ENCODE measurements around the gene TEX22. TPM values are rescaled to one million over a fixed set of nuclear protein-coding genes. Genes with fewer than 3 reads are reported as not detected.
A peak's percentile ranks its signal among the peaks of the same experiment; 100 is the strongest.

TEX22 gene
- total RNA-seq, 2 donors from 2014 or later, result 0.60 to 1.7 TPM

DNA sequence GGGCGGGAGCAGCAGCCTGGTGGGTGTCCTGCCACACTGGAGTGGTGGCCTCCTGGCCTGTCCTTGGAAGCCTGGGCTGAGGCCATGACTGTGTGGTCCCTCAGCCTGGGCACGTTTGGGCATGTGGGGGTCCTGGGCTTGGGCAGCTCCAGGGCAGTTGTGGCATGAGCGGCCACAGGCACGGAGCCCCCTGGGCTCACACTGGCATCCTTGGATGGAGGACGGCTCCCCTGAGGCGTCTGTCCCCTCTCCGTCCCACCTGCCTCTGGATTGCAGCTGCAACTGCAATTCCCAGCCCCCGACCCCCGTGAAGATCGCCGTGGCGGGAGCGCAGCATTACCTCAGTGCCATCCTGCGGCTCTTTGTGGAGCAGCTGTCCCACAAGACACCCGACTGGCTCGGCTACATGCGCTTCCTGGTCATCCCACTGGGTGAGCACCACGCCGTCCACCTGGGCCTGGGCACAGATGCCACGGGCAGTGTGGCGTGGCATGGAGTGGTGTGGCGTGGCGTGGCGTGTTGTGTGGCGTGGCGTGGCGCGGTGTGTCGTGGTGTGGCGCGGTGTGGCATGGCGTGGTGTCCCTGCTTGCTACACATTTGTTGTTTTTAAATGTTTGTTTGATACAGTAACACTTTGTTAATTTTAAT lies 15.1 kb upstream of the TEX22 start:
- no peak for DNase-seq
- Mint-ChIP-seq H3K4me1 (no peaks in the 10 kb centered on the region), H3K4me3 (no peak overlapping the region), H3K36me3 (ENCODE audit: low read depth) (no peaks in the 10 kb centered on the region), H3K27ac (no peak overlapping the region), H3K27me3 (no peaks in the 10 kb centered on the region)
- no peaks in the 10 kb centered on the region for H3K9me3 ChIP-seq (ENCODE audit: control insufficient read depth, low read length, poor library complexity, severe bottlenecking)
- ATAC-seq, result no peak

DNA sequence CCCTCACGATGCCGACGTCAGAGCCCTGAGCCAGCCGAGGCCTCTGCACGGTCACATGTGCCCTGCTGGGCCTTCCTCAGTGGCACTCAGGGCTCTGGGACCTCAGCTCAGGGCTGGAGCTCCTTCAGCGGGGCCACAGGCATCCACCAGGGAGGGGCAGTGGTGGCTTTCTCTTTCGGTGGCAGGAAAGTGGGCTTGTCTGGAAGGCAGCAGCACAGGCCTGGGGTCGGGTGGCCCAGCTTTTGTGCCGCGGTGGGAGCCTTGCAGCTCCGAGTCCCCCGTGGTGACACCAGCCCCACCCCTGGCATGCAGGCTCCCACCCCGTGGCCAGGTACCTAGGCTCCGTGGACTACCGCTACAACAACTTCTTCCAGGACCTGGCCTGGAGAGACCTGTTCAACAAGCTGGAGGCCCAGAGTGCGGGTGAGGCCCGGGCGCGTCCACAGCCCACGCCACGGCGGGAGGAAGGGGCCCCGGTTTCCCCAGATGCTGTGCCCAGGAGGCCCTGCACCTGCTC lies 14.2 kb upstream of the TEX22 start:
- H3K9me3 ChIP-seq (ENCODE audit: control insufficient read depth, low read length, poor library complexity, severe bottlenecking), result no peaks in the 10 kb centered on the region
- no peak for ATAC-seq
- Mint-ChIP-seq H3K27ac (no peak overlapping the region), H3K4me1 (peaks cover 3% of the 10 kb centered on the region), H3K27me3 (no peaks in the 10 kb centered on the region), H3K36me3 (ENCODE audit: low read depth) (no peaks in the 10 kb centered on the region), H3K4me3 (no peak overlapping the region)
- no peak for DNase-seq

DNA sequence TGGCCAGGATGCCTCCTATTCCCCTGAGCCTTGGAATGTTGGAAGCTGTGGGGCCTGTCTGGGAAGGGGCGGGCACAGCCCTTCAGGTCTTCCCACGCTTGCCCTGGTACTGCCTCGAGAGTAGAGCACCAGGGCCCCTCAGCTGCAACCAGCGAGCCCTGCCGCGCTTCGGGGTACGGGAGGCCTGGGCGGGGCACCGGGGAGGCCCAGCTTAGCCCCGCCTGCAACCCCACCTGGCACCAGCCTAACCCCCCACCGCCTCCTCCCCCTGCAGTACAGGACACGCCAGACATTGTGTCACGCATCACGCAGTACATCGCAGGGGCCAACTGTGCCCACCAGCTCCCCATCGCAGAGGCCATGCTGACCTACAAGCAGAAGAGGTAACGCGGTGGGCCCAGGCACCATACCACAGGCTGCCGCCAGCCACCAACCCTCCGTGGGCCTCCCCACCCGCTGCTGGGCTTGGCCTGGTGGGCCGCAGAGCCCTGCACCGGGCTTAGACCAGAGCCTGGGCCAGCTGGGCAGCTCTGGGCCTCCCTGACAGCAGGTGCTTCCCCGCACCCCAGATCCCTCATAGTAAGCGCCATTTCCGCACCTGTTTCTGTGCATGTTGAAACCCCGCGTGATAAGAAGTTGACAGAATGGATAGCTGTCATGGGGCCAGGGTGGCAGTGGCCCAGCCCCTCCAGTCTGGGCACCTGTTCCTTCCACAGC lies 13.6 kb upstream of the TEX22 start:
- peaks cover 3% of the 10 kb centered on the region for H3K4me1 Mint-ChIP-seq
- H3K36me3 Mint-ChIP-seq (ENCODE audit: low read depth), result no peaks in the 10 kb centered on the region
- H3K4me3 Mint-ChIP-seq, result no peak overlapping the region
- ATAC-seq (no peak), DNase-seq (no peak)
- H3K9me3 ChIP-seq (ENCODE audit: control insufficient read depth, low read length, poor library complexity, severe bottlenecking), result no peaks in the 10 kb centered on the region
- no peak overlapping the region for H3K27ac Mint-ChIP-seq
- H3K27me3 Mint-ChIP-seq, result no peaks in the 10 kb centered on the region

DNA sequence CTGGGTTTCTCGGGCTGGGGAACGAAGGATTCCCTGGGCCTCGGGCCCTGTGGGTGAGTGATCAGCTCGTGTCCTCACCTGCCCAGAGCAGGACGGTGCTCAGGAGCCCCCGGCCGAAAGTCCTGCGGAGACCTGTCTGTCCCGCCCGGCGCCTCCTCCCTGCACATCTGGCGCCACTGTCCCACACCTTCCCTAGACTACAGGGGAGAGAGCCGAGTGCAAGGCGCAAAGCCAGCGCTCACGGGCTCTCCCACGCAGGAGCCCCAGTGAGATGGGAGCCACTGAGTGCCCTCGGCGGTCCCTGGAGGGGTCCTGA lies 13.1 kb upstream of the TEX22 start:
- peaks cover 5% of the 10 kb centered on the region for H3K4me1 Mint-ChIP-seq
- no peak overlapping the region for H3K4me3 Mint-ChIP-seq
- no peaks in the 10 kb centered on the region for H3K36me3 Mint-ChIP-seq (ENCODE audit: low read depth)
- no peak overlapping the region for H3K27ac Mint-ChIP-seq
- DNase-seq (no peak), ATAC-seq (no peak)
- no peaks in the 10 kb centered on the region for H3K27me3 Mint-ChIP-seq
- no peaks in the 10 kb centered on the region for H3K9me3 ChIP-seq (ENCODE audit: control insufficient read depth, low read length, poor library complexity, severe bottlenecking)

DNA sequence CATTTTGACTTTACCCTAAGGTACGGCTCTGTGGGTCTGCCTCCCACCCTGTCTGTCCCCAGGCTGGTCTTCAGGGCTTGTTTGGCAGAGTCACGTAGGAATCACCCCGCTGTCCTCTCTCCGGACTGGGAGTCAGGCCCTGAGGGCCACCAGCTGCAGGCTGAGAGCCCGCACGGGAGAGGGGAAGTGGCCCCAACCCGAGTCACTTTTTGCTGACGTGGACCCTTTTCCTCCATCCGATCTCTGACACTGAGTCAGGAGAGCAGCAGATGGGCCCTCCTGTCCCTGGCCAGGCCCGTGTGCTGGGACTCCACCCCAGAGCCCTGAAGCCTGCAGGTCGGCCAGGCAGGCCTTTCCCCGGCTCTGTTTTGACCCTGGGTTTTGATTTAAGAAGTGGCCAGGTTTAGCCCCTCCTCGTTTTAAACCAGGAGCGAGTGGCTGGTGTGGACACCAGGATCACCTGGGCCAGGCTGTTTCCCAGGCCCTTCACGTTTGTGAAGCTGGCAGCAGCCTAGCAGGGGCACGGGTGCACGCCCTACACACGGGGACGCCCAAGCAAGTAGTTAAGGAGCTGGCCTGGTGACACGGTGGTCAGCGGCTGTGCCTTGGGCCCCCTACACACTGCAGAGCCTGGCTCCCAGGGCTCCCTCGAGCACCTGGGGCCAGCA lies 12.5 kb upstream of the TEX22 start:
- H3K4me1 Mint-ChIP-seq, result peaks cover 5% of the 10 kb centered on the region
- no peak overlapping the region for H3K27ac Mint-ChIP-seq
- H3K36me3 Mint-ChIP-seq (ENCODE audit: low read depth), result no peaks in the 10 kb centered on the region
- DNase-seq (no peak), ATAC-seq (no peak)
- H3K27me3 Mint-ChIP-seq, result no peaks in the 10 kb centered on the region
- no peak overlapping the region for H3K4me3 Mint-ChIP-seq
- no peaks in the 10 kb centered on the region for H3K9me3 ChIP-seq (ENCODE audit: control insufficient read depth, low read length, poor library complexity, severe bottlenecking)

DNA sequence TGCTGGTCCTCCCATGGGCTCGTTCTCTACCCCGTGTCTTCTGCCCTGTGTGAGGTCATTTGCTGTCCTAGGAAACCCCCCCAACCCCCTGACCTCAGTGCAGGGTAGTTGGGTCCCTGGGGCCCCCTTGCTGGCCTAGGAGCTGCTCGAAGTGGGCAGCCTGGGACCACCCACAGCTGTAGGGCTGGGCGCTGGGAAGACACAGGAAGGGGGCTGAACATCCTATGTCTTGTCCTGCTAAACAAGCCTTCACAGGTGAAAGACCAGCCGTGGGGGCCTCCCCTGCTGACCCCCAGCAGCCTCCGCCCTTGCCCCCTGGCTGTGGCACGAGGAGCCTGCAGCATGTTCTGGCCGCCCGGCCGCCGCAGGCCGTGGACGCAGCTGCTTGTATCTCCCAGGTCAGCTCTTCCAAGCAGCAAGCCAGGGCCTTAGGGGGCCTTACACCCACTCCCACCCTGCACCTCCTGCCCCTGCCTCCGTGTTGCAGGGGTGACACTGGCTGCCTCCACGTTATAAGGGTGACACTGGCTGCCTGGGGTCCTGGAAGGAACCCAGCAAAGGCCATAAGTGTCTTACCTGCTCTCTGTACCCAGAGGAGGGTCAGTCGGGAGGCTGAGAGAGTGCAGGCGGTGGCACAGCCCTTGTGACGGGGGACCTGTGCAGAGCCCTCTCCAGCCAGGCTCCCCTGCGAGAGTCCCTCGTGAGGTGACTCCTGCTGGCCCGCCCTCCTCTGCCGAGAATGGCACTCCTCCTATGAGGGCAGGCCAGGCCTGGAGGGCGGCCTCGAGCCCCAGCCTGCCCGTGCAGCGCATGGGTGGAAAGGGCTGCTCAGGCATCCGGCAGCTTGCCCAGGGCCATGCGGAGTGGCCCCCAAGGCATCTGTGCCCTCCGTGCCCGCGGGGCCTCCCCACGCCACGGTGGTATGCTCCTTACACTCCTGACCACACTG lies 11.5 kb upstream of the TEX22 start:
- Mint-ChIP-seq H3K36me3 (ENCODE audit: low read depth) (no peaks in the 10 kb centered on the region), H3K4me1 (peaks cover 5% of the 10 kb centered on the region), H3K27ac (no peak overlapping the region), H3K4me3 (no peak overlapping the region), H3K27me3 (no peaks in the 10 kb centered on the region)
- no peaks in the 10 kb centered on the region for H3K9me3 ChIP-seq (ENCODE audit: control insufficient read depth, low read length, poor library complexity, severe bottlenecking)
- DNase-seq (no peak), ATAC-seq (no peak)

DNA sequence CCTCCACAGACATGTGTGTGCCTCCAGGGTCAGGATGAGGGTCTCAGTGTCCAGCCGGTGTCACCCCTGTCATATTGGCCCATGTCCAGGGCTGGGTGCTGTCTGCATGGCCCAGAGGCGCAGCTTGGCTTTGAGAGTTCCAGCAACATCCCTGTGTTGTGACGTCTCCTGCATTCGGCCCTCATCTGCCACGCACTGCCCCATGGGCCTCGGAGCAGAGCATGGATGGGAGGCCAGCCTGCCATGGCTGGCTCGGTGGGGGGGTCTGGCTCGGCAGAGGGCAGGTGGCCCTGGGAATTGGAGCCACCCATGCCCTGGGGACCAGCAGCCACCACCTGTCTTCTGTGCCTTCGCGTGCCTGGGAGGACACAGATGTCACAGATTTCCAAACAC lies 10.8 kb upstream of the TEX22 start:
- ATAC-seq, result no peak
- no peaks in the 10 kb centered on the region for H3K36me3 Mint-ChIP-seq (ENCODE audit: low read depth)
- no peaks in the 10 kb centered on the region for H3K27me3 Mint-ChIP-seq
- no peak overlapping the region for H3K27ac Mint-ChIP-seq
- peaks cover 5% of the 10 kb centered on the region for H3K4me1 Mint-ChIP-seq
- DNase-seq, result no peak
- no peaks in the 10 kb centered on the region for H3K9me3 ChIP-seq (ENCODE audit: control insufficient read depth, low read length, poor library complexity, severe bottlenecking)
- no peak overlapping the region for H3K4me3 Mint-ChIP-seq

DNA sequence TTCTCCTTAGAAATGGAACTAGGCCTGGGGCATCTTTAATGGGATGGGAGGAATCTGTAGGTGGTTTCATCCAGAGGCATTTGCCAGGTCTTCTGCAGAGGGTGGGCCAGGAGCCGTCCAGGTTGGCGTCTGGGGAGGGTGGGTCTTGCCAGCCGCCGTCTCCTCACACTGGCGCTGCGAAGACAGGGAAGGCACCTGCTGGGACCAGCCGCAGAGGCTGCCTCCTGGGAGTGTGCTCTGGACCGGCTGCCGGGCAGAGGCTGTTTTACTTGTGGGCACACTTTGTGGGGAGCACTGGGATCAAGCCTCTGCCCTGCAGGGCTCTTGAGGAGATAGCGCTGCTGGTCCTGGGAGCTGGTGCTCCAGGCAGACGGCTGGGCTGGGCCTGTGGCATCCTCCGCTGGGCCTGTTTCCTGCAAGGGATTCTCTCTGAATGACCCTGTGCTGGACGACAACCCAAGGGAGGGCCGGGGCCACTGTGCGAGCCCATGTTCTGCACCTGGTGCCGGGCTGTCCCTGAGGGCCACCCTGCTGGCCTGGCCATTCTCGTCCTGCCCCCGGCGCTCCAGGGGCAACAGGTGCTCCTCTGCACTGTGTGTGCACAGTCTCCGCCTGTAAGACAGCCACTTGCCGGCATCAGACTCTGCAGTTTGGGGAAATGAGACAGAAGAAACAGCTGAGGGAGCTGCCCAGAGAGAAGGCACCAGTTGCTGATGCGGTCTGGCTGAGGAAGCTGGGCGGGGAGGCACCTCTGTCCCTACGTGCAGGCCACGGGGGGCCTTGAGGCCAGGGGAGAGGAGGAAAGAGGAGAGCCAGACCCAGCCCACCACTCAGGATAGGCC lies 10.0 kb upstream of the TEX22 start:
- Mint-ChIP-seq H3K27ac (no peak overlapping the region), H3K4me1 (peaks cover 5% of the 10 kb centered on the region), H3K36me3 (ENCODE audit: low read depth) (no peaks in the 10 kb centered on the region), H3K4me3 (no peak overlapping the region), H3K27me3 (no peaks in the 10 kb centered on the region)
- H3K9me3 ChIP-seq (ENCODE audit: control insufficient read depth, low read length, poor library complexity, severe bottlenecking), result no peaks in the 10 kb centered on the region
- DNase-seq (no peak), ATAC-seq (no peak)

DNA sequence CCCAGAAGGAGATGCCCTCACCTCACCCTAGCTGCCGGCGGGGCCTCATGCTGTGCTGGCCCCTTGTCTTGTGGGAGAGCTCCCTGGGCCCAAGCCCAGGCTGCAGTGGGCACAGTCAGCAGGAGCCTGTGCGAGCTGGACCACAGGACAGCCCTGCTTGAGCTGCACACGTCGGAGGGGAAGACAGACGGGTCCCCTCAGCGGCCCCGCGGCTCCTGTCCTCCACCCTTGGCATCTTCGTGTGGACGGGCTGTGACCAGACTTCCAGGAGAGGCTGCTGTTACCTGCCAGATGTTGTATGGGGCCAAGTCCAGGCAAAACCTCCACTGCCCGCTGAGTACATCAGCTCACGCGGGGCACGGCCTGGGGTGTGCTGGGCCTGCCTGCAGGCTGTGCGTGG lies 9.4 kb upstream of the TEX22 start:
- DNase-seq, result no peak
- Mint-ChIP-seq H3K4me1 (peaks cover 5% of the 10 kb centered on the region), H3K27me3 (no peaks in the 10 kb centered on the region), H3K27ac (no peak overlapping the region), H3K36me3 (ENCODE audit: low read depth) (no peaks in the 10 kb centered on the region), H3K4me3 (no peak overlapping the region)
- H3K9me3 ChIP-seq (ENCODE audit: control insufficient read depth, low read length, poor library complexity, severe bottlenecking), result no peaks in the 10 kb centered on the region
- ATAC-seq, result no peak

DNA sequence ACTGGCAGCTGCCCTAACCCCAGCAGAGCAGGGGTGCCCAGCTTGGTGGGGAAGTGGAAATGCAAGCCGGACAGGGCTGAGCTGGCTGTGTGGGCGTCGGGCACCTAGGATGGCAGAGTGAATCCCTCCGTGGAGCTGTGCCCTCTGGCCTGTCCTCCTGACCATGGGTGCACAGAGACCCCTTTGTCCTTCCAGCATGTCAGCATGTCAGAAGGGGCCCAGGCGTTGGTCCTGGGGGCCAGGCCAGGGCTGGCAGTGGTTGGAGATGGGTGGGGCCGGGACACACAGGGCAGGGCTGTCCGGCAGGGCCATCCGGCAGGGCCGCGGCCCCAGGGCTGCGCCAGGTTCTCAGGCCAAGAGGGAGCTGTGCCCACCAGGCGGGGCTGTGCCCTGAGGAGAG lies 8.8 kb upstream of the TEX22 start:
- H3K9me3 ChIP-seq (ENCODE audit: control insufficient read depth, low read length, poor library complexity, severe bottlenecking), result no peaks in the 10 kb centered on the region
- H3K4me3 Mint-ChIP-seq, result no peak overlapping the region
- no peak for DNase-seq
- no peaks in the 10 kb centered on the region for H3K27me3 Mint-ChIP-seq
- peaks cover 5% of the 10 kb centered on the region for H3K4me1 Mint-ChIP-seq
- ATAC-seq, result no peak
- no peak overlapping the region for H3K27ac Mint-ChIP-seq
- no peaks in the 10 kb centered on the region for H3K36me3 Mint-ChIP-seq (ENCODE audit: low read depth)

DNA sequence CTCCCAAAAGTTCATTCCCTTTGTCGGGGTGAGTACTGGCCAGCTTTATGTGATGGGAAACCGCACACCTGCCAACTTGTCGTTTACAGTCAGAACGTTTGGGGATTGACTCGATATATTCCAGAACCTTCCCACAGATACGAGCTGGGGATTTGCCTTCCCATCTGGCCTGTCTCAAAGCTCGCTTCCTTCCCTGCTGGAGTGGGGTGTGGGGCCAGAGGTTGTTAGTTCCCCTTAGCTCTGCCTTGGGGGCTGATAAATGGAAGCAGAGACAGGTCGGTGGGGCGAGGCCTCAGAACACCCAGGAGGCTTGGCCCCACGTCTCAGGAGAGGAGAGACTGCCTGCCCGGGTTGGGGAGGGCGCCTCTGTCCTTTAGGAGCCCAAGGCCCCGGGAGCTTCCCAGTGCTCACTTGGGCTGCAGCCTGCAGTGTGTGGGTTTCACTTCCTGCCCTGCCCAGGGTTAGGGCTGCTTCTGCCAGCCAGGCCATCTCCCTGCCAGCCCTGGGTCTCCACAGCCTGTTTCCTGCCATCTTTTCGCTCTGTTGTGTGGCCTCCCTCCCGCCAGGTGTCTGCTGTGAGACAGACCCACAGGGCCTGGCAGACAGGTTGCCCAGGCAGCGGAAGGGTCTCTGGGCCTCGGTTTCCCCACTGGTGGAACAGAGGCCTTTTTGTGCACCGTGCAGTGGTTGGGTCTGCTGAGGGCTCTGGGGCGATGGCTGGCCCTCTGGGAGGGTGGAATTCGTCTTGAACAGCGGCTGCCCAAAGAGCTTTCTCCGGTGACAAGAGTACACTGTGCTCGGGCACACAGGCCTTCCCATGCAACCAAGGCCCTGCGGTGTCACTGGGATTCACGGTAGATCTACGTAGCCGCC lies 8.1 kb upstream of the TEX22 start:
- no peaks in the 10 kb centered on the region for H3K36me3 Mint-ChIP-seq (ENCODE audit: low read depth)
- H3K9me3 ChIP-seq (ENCODE audit: control insufficient read depth, low read length, poor library complexity, severe bottlenecking), result no peaks in the 10 kb centered on the region
- no peaks in the 10 kb centered on the region for H3K27me3 Mint-ChIP-seq
- peaks cover 5% of the 10 kb centered on the region for H3K4me1 Mint-ChIP-seq
- DNase-seq (peak in 1 of 3 donors; percentile 2), ATAC-seq (no peak)
- no peak overlapping the region for H3K4me3 Mint-ChIP-seq
- H3K27ac Mint-ChIP-seq, result no peak overlapping the region

Measured in T-helper 17 cell (primary cell).